Osteocyte (in vitro differentiated cells): ENCODE data around the gene STUB1. TPM values are rescaled to one million over a fixed set of nuclear protein-coding genes. Genes with fewer than 3 reads are reported as not detected.

Experiments
- DNase-seq: peaks from one replicate; pipeline ENCODE4 v3.0.0; 2021; ENCODE audit warnings: mixed read lengths; ENCODE audit not compliant: unreplicated experiment; ENCODE audit errors: extremely low spot score
- H3K27ac Mint-ChIP-seq: one replicate; pipeline ENCODE4 v1.8.0; 2021; ENCODE audit warnings: mild to moderate bottlenecking, mixed read lengths; ENCODE audit not compliant: unreplicated experiment
- H3K27me3 Mint-ChIP-seq: one replicate; pipeline ENCODE4 v1.8.0; 2021; ENCODE audit warnings: mixed read lengths; ENCODE audit not compliant: unreplicated experiment
- H3K36me3 Mint-ChIP-seq: one replicate; pipeline ENCODE4 v1.8.0; 2021; ENCODE audit warnings: mixed read lengths; ENCODE audit not compliant: unreplicated experiment
- H3K4me1 Mint-ChIP-seq: one replicate; pipeline ENCODE4 v1.8.0; 2021; ENCODE audit warnings: mixed read lengths; ENCODE audit not compliant: unreplicated experiment
- H3K4me3 Mint-ChIP-seq: one replicate; pipeline ENCODE4 v1.8.0; 2021; ENCODE audit warnings: mild to moderate bottlenecking, moderate library complexity, mixed read lengths; ENCODE audit not compliant: unreplicated experiment
- H3K9me3 Mint-ChIP-seq: one replicate; pipeline ENCODE4 v1.8.0; 2021; ENCODE audit warnings: mixed read lengths; ENCODE audit not compliant: unreplicated experiment
- total RNA-seq: library from RNA; stranded (reverse); gene quantifications from 2 replicates; pipeline ENCODE4 v1.2.1, GENCODE V29; 2021
- TF ChIP-seq, protein P1 (sequence below): fragments of 200-600 bp; sonication (generic); IDR thresholded peaks from 2 replicates; pipeline ENCODE4 v1.5.0; 2021; ENCODE audit warnings: antibody characterized with exemption, mild to moderate bottlenecking, moderate library complexity

Gene STUB1
- total RNA-seq, 1 donor from 2014 or later = 109 TPM

- Mint-ChIP-seq H3K36me3 (no peaks in the 10 kb centered on the region), H3K9me3 (no peaks in the 10 kb centered on the region), H3K4me1 (peaks cover 7% of the 10 kb centered on the region), H3K4me3 (peak within 1 kb of the TSS; percentile 91), H3K27me3 (no peaks in the 10 kb centered on the region), H3K27ac (peak within 1 kb of the TSS; percentile 98)
- peak; percentile 97 for DNase-seq
- TF ChIP-seq, protein P1, sequence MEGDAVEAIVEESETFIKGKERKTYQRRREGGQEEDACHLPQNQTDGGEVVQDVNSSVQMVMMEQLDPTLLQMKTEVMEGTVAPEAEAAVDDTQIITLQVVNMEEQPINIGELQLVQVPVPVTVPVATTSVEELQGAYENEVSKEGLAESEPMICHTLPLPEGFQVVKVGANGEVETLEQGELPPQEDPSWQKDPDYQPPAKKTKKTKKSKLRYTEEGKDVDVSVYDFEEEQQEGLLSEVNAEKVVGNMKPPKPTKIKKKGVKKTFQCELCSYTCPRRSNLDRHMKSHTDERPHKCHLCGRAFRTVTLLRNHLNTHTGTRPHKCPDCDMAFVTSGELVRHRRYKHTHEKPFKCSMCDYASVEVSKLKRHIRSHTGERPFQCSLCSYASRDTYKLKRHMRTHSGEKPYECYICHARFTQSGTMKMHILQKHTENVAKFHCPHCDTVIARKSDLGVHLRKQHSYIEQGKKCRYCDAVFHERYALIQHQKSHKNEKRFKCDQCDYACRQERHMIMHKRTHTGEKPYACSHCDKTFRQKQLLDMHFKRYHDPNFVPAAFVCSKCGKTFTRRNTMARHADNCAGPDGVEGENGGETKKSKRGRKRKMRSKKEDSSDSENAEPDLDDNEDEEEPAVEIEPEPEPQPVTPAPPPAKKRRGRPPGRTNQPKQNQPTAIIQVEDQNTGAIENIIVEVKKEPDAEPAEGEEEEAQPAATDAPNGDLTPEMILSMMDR = no peak
Measured at GRCh38 chr16:636206-637080, 43.8 kb upstream of the STUB1 start, which contains the start of gene METTL26. Gene METTL26, minus strand, starts transcription at chr16:636305. Its CDS starts 15 bp downstream, at chr16:636290.

- H3K36me3 Mint-ChIP-seq = no peaks in the 10 kb centered on the region
- H3K9me3 Mint-ChIP-seq = no peaks in the 10 kb centered on the region
- H3K27me3 Mint-ChIP-seq = no peaks in the 10 kb centered on the region
- no peak overlapping the region for H3K27ac Mint-ChIP-seq
- peaks cover 7% of the 10 kb centered on the region for H3K4me1 Mint-ChIP-seq
- DNase-seq = no peak
- TF ChIP-seq, protein P1 = no peak
- peak overlapping the region; percentile 91 for H3K4me3 Mint-ChIP-seq
Measured at GRCh38 chr16:637081-638018, 42.9 kb upstream of the STUB1 start.

GRCh38 chr16:638034-638543, 42.1 kb upstream of the STUB1 start:
- H3K4me1 Mint-ChIP-seq = peaks cover 11% of the 10 kb centered on the region

GRCh38 chr16:638836-639235, 41.4 kb upstream of the STUB1 start:
- TF ChIP-seq, protein P1 = no peak
- no peaks in the 10 kb centered on the region for H3K27me3 Mint-ChIP-seq
- H3K36me3 Mint-ChIP-seq = no peaks in the 10 kb centered on the region
- peaks cover 14% of the 10 kb centered on the region for H3K4me1 Mint-ChIP-seq
- no peak overlapping the region for H3K27ac Mint-ChIP-seq
- no peaks in the 10 kb centered on the region for H3K9me3 Mint-ChIP-seq
- no peak for DNase-seq
- H3K4me3 Mint-ChIP-seq = no peak overlapping the region

More at GRCh38 chr16:638034-638543, 42.1 kb upstream of the STUB1 start:
- no peaks in the 10 kb centered on the region for H3K36me3 Mint-ChIP-seq
- H3K4me3 Mint-ChIP-seq = no peak overlapping the region
- DNase-seq = no peak
- TF ChIP-seq, protein P1 = no peak
- no peaks in the 10 kb centered on the region for H3K27me3 Mint-ChIP-seq
- H3K9me3 Mint-ChIP-seq = no peaks in the 10 kb centered on the region
- H3K27ac Mint-ChIP-seq = no peak overlapping the region
